Kidney (tissue), 14 donors: ENCODE results near the gene MUCL3. TPM values are rescaled to one million over a fixed set of nuclear protein-coding genes. Genes with fewer than 3 reads are reported as not detected.

Source experiments
- DNase-seq, 5 donors: peaks; one replicate each; pipeline ENCODE4 v3.0.0-alpha.2; 2013 to 2020
- FAIRE-seq: peaks from 2 replicates; lab custom pipeline; 2012; peaks lifted over from hg19 to GRCh38; lab: Jason Lieb, UNC
- H3K27ac ChIP-seq, 2 donors: one replicate each; pipeline ENCODE4 v1.7.0; 2013; ENCODE audit warnings: low read depth in 2 of 2, low read length in 2 of 2, inconsistent platforms in 1 of 2
- H3K27me3 ChIP-seq: one replicate; pipeline ENCODE4 v1.7.1; 2013; ENCODE audit warnings: low read length, inconsistent platforms; ENCODE audit not compliant: control insufficient read depth, insufficient read depth
- H3K36me3 ChIP-seq, 3 donors: one replicate each; pipeline versions ENCODE4 v1.7.0 to v1.7.1; 2013; ENCODE audit warnings: low read length in 3 of 3, control low read depth in 1 of 3, inconsistent platforms in 1 of 3; ENCODE audit not compliant: insufficient read depth in 3 of 3, control insufficient read depth in 2 of 3
- H3K4me1 ChIP-seq, 3 donors: one replicate each; pipeline versions ENCODE4 v1.7.0 to v1.7.1; 2013; ENCODE audit warnings: low read length in 3 of 3, inconsistent platforms in 1 of 3, low read depth in 1 of 3; ENCODE audit not compliant: control insufficient read depth in 2 of 3, insufficient read depth in 2 of 3
- H3K4me3 ChIP-seq, 3 donors: one replicate each; pipeline versions ENCODE4 v1.7.0 to v1.8.1; 2013; ENCODE audit warnings: low read length in 3 of 3, control low read depth in 1 of 3, inconsistent platforms in 1 of 3
- H3K9ac ChIP-seq, 3 donors: one replicate each; pipeline versions ENCODE4 v1.7.0 to v1.7.1; 2013; ENCODE audit warnings: low read length in 3 of 3, control low read depth in 1 of 3, inconsistent platforms in 1 of 3
- H3K9me3 ChIP-seq, 3 donors: one replicate each; pipeline versions ENCODE4 v1.7.0 to v1.7.1; 2013; ENCODE audit warnings: low read length in 3 of 3, control low read depth in 1 of 3, inconsistent platforms in 1 of 3; ENCODE audit not compliant: control insufficient read depth in 2 of 3, insufficient read depth in 1 of 3
- intact Hi-C: fragments of 100-400 bp; cut with DNase I; formaldehyde crosslinking; loops from one replicate; pipeline ENCODE4 v1.11.1; 2022
- polyA plus RNA-seq: library from polyadenylated mRNA; stranded (reverse); fragments of 350-450 nt; fragmentation: Illumina TruSeq; extraction: RNeasy Lipid Tissue Mini Kit (QIAGEN cat#74804); gene quantifications from one replicate; pipeline ENCODE4 v1.2.3, GENCODE V29; 2014; ENCODE audit warnings: low read depth, low replicate concordance; ENCODE audit not compliant: insufficient read depth
- total RNA-seq: library from RNA; stranded (reverse); fragmentation: NEBNext Ultra II Directional; extraction: Animal tissue kit (Norgen Biotek cat#: 25700); gene quantifications from one replicate; pipeline ENCODE4 v1.2.1, GENCODE V29; 2021
- TF ChIP-seq, protein P1 (sequence below): IDR thresholded peaks from 3 replicates; pipeline ENCODE4 v1.5.1; 2012; ENCODE audit warnings: mild to moderate bottlenecking, moderate library complexity, borderline replicate concordance; ENCODE audit not compliant: insufficient read depth; ENCODE audit errors: extremely low read depth
- donor health status: control.
- donor health status: control.
- donor health status: control.
- donor health status: control.
- donor health status: control.
- donor health status: DM: yes; HTN: yes; CAD: no.
- donor health status: Normal renal cell carcinoma (clear cell type).

The MUCL3 gene
- total and polyA plus RNA-seq, 2 donors from 2014 or later: 0.13 TPM; not detected in 1

DNA sequence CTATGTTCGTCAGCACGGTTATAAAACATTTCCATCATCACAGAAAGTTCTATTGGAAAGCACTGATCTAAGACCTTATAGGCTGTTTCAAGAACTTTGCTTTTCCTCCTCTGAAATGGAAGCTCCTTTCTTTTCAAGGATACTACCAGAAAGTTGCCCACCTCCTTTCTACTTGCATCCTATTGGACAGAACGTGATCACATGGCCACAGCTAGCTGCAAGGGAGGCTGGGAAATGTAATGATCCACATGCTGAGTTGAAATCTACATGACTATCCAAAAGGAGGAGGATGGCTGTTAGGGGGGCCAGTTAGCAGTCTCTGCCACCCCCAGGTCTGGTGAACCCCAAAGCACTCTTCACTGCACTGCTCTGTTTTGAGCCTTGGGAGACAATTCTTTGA lies 12.1 kb upstream of the MUCL3 start:
- intact Hi-C loops: no loop called here
- Histone ChIP-seq H3K4me1 (peaks cover 0 to 8% (median 7%) of the 10 kb centered on the region in 3 donors), H3K27me3 (no peaks in the 10 kb centered on the region), H3K9ac (no peak overlapping the region), H3K36me3 (peaks cover 0 to 4% (median 2%) of the 10 kb centered on the region in 3 donors), H3K27ac (no peak overlapping the region), H3K4me3 (no peak overlapping the region), H3K9me3 (peaks cover 0 to 8% (median 0%) of the 10 kb centered on the region in 3 donors)
- no peak for FAIRE-seq
- TF ChIP-seq, protein P1, sequence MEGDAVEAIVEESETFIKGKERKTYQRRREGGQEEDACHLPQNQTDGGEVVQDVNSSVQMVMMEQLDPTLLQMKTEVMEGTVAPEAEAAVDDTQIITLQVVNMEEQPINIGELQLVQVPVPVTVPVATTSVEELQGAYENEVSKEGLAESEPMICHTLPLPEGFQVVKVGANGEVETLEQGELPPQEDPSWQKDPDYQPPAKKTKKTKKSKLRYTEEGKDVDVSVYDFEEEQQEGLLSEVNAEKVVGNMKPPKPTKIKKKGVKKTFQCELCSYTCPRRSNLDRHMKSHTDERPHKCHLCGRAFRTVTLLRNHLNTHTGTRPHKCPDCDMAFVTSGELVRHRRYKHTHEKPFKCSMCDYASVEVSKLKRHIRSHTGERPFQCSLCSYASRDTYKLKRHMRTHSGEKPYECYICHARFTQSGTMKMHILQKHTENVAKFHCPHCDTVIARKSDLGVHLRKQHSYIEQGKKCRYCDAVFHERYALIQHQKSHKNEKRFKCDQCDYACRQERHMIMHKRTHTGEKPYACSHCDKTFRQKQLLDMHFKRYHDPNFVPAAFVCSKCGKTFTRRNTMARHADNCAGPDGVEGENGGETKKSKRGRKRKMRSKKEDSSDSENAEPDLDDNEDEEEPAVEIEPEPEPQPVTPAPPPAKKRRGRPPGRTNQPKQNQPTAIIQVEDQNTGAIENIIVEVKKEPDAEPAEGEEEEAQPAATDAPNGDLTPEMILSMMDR: no peak
- no peak for DNase-seq

- Histone ChIP-seq H3K4me1 (peaks cover 0 to 8% (median 7%) of the 10 kb centered on the region in 3 donors), H3K9ac (no peak overlapping the region), H3K9me3 (peaks cover 0 to 8% (median 0%) of the 10 kb centered on the region in 3 donors), H3K27ac (no peak overlapping the region), H3K4me3 (no peak overlapping the region), H3K36me3 (peaks cover 0 to 4% (median 2%) of the 10 kb centered on the region in 3 donors), H3K27me3 (no peaks in the 10 kb centered on the region)
- no peak for FAIRE-seq
- no peak for DNase-seq
- intact Hi-C loops: no loop called here
- TF ChIP-seq, protein P1: no peak
Observed at GRCh38 chr6:30930506-30930905, 10.3 kb upstream of the MUCL3 start.

GRCh38 chr6:30931272-30931671 lies 9.5 kb upstream of the MUCL3 start:
- FAIRE-seq (no peak), DNase-seq (no peak)
- Histone ChIP-seq H3K36me3 (peaks cover 0 to 2% (median 0%) of the 10 kb centered on the region in 3 donors), H3K27me3 (no peaks in the 10 kb centered on the region), H3K9ac (no peak overlapping the region), H3K4me3 (no peak overlapping the region), H3K9me3 (peaks cover 0 to 8% (median 0%) of the 10 kb centered on the region in 3 donors), H3K27ac (no peak overlapping the region), H3K4me1 (peaks cover 0 to 8% (median 7%) of the 10 kb centered on the region in 3 donors)
- intact Hi-C loops: no loop called here
- TF ChIP-seq, protein P1: no peak
